ENCODE data around the gene ESD. TPM values are rescaled to one million over a fixed set of nuclear protein-coding genes. Genes with fewer than 3 reads are reported as not detected.
A peak's percentile ranks its signal among the peaks of the same experiment; 100 is the strongest.

ESD gene
- total RNA-seq, 4 donors from 2014 or later = 45.8 to 126 (median 78.0) TPM

DNA sequence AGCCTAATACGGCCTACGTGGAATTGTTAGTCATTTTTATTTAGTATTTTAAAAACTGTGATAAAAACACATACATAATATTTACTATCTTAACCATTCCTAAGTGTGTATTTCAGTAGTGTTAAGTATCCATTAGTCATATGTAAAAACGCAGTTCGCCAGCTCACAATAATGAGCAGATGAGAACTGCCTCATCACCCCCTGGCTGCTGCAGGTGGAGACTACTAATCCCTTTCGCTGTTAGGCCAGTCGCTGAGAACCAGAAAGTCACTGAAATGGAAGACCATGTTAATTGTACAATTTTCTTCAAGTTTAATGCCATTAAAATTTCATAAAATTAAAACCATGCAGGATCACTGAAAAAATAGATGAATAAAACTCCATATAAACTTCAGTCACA, 1.6 kb downstream of the ESD start:
- Histone ChIP-seq H3K36me3 (peaks cover 0 to 15% (median 0%) of the 10 kb centered on the region in 3 donors), H3K4me3 (no peak overlapping the region), H3K9me3 (no peaks in the 10 kb centered on the region), H3K4me1 (peaks cover 0 to 48% (median 20%) of the 10 kb centered on the region in 3 donors), H3K27ac (peak overlapping the region in 1 of 4 donors; percentile 92), H3K27me3 (no peaks in the 10 kb centered on the region)
- WGBS, 2 donors = 81% methylated on average over 6 of the region's 6 CpGs
- intact Hi-C loops (cut with DNase I) = no loop called here
- TF ChIP-seq, protein P1, sequence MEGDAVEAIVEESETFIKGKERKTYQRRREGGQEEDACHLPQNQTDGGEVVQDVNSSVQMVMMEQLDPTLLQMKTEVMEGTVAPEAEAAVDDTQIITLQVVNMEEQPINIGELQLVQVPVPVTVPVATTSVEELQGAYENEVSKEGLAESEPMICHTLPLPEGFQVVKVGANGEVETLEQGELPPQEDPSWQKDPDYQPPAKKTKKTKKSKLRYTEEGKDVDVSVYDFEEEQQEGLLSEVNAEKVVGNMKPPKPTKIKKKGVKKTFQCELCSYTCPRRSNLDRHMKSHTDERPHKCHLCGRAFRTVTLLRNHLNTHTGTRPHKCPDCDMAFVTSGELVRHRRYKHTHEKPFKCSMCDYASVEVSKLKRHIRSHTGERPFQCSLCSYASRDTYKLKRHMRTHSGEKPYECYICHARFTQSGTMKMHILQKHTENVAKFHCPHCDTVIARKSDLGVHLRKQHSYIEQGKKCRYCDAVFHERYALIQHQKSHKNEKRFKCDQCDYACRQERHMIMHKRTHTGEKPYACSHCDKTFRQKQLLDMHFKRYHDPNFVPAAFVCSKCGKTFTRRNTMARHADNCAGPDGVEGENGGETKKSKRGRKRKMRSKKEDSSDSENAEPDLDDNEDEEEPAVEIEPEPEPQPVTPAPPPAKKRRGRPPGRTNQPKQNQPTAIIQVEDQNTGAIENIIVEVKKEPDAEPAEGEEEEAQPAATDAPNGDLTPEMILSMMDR (IDR thresholded peaks at IDR 0.05) = no peak
- no peak for TF ChIP-seq POLR2A (IDR thresholded peaks at IDR 0.05)
- DNase-seq = no peak

DNA sequence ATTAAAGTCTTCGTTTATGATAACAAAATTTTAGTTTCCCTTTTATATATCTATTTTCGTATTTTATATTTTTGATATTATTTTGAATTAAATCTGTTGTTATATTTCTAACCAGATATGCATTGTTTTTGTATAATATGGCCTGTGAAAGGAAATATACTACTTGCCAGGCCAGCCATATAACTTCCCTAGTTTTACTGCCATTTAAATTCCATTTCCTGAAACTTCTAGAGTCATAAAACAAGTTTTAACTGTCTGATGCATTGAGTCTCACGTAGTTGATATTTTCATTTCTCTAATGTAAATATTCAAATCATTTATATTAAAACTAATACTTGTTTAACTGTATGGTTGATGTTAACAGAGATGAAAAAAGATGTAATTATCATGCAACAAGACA, 13.5 kb downstream of the ESD start:
- Histone ChIP-seq H3K27me3 (no peaks in the 10 kb centered on the region), H3K4me1 (no peaks in the 10 kb centered on the region), H3K36me3 (peaks cover 0 to 100% (median 19%) of the 10 kb centered on the region in 3 donors), H3K27ac (no peak overlapping the region), H3K4me3 (no peak overlapping the region), H3K9me3 (no peaks in the 10 kb centered on the region)
- WGBS, 2 donors = 90 to 91% methylated on average over 3 of the region's 3 CpGs
- intact Hi-C loops (cut with DNase I) = no loop called here
- TF ChIP-seq, protein P1 (IDR thresholded peaks at IDR 0.05) = no peak
- TF ChIP-seq POLR2A (IDR thresholded peaks at IDR 0.05) = no peak
- DNase-seq = no peak

DNA sequence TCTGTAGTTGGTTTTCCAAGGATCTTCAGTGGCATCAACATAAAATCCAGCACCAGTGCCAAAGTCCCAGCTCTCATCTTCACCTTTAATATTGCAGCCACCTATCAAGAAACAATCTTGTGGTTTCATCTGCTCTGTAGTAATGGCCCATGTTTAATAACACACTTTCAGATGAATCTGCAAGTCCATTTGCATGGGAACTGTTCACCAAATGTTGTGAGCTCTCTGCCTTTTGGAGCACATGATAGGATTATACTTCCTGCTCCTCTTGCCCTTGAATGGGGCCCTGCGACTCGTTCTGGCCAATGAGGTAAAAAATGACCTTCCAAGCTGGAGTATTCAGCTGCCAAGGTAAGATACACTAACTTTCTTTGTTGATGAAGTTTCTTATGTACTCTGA, 14.3 kb downstream of the ESD start:
- WGBS, 2 donors = 80 to 91% methylated on average over 2 of the region's 2 CpGs
- intact Hi-C loops (cut with DNase I) = no loop called here
- Histone ChIP-seq H3K36me3 (peaks cover 0 to 100% (median 19%) of the 10 kb centered on the region in 3 donors), H3K4me3 (no peak overlapping the region), H3K4me1 (no peaks in the 10 kb centered on the region), H3K27ac (no peak overlapping the region), H3K9me3 (no peaks in the 10 kb centered on the region), H3K27me3 (no peaks in the 10 kb centered on the region)
- no peak for DNase-seq
- TF ChIP-seq POLR2A (IDR thresholded peaks at IDR 0.05) = no peak
- TF ChIP-seq, protein P1 (IDR thresholded peaks at IDR 0.05) = no peak

DNA sequence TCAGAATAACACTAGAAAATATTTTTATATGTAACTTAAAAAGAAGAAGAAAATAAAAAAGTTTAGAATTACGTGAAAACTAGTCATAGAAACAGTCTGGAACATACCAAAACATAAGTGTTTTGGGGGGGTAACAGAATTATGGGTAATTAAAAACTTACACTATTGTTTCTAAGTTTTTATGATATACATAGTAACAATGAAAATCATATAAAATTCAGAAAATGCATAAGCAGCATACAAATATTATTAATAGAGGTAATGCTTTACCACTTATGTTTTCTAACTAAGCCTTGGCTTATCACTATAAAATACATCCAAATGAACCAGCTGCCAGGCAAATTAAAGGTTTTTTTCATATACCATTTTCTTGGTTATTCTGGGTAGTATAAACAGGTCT, 14.9 kb downstream of the ESD start:
- DNase-seq = no peak
- H3K36me3 ChIP-seq = peaks cover 0 to 100% (median 19%) of the 10 kb centered on the region in 3 donors
- H3K27ac ChIP-seq = no peak overlapping the region
- TF ChIP-seq, protein P1 (IDR thresholded peaks at IDR 0.05) = no peak
- TF ChIP-seq POLR2A (IDR thresholded peaks at IDR 0.05) = no peak
- no peaks in the 10 kb centered on the region for H3K9me3 ChIP-seq
- no peak overlapping the region for H3K4me3 ChIP-seq
- H3K4me1 ChIP-seq = no peaks in the 10 kb centered on the region
- intact Hi-C loops (cut with DNase I) = no loop called here
- no peaks in the 10 kb centered on the region for H3K27me3 ChIP-seq
- WGBS, 2 donors = 88 to 96% methylated on average over 1 of the region's 1 CpG

DNA sequence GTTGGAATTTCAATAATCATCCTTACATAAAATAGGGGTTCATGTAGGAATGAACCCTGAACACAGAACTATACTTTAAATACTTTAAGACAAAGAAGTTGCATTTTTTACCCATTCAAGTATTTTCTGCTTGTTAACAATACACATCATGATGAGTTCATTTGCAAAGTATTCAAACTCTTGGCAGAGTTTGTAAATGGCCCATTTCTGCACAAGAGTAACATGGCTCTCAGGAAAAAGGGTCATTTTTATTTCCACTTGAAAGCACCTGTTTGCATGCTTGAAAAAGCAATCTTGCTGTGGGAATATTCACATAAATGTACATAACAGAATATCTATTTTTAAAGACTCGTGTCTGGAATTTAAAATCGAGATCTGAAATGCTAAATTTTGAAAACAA, 18.1 kb downstream of the ESD start:
- intact Hi-C loops (cut with DNase I) = no loop called here
- no peak overlapping the region for H3K4me3 ChIP-seq
- 84 to 85% methylated on average over 2 of the region's 2 CpGs for WGBS, 2 donors
- no peaks in the 10 kb centered on the region for H3K9me3 ChIP-seq
- H3K27me3 ChIP-seq = no peaks in the 10 kb centered on the region
- peaks cover 0 to 100% (median 7%) of the 10 kb centered on the region in 3 donors for H3K36me3 ChIP-seq
- DNase-seq = no peak
- TF ChIP-seq, protein P1 (IDR thresholded peaks at IDR 0.05) = no peak
- TF ChIP-seq POLR2A (IDR thresholded peaks at IDR 0.05) = no peak
- peaks cover 0 to 10% (median 0%) of the 10 kb centered on the region in 3 donors for H3K4me1 ChIP-seq
- H3K27ac ChIP-seq = no peak overlapping the region
